Stimulated activated CD4-positive, alpha-beta T cell treated with anti-CD3 and anti-CD28 coated beads, Interleukin-15, amount 100 ng/mL, for 48 hours (primary cell): ENCODE data around the gene B3GNT2.
"Not testable (repeated sequence)": the region's sequence is repeated elsewhere in the genome, so short reads cannot be mapped to it uniquely, and the experiment has no call there.

ENCODE experiments used
- DNase-seq, 2 donors: peaks; one replicate each; pipeline ENCODE4 v3.0.0-alpha.2; 2020; ENCODE audit warnings: low read depth in 2 of 2

The B3GNT2 gene

GRCh38 chr2:62195421-62196277 is at the start of gene B3GNT2:
TSS of gene B3GNT2 (plus strand) at chr2:62196115. CDS start at chr2:62222221, 26,106 bp downstream.
- peak; percentile 61 to 77 for DNase-seq

GRCh38 chr2:62146790-62147189 is 49.1 kb upstream of the B3GNT2 start:
- DNase-seq: not testable (repeated sequence)

GRCh38 chr2:62147610-62148301 is 48.2 kb upstream of the B3GNT2 start:
- DNase-seq: no peak

GRCh38 chr2:62149708-62150107 is 46.2 kb upstream of the B3GNT2 start:
- DNase-seq: no peak

GRCh38 chr2:62150597-62151305 is 45.2 kb upstream of the B3GNT2 start:
- no peak for DNase-seq

- no peak for DNase-seq
These were observed 44.6 kb upstream of the B3GNT2 start for GRCh38 chr2:62151306-62151638.

- no peak for DNase-seq
These were observed 43.9 kb upstream of the B3GNT2 start for GRCh38 chr2:62152000-62152399.

GRCh38 chr2:62156861-62157496 is 38.9 kb upstream of the B3GNT2 start:
- DNase-seq: no peak

- no peak for DNase-seq
These were observed 37.3 kb upstream of the B3GNT2 start for GRCh38 chr2:62158444-62159121.

- not testable (repeated sequence) for DNase-seq
These were observed 35.2 kb upstream of the B3GNT2 start for GRCh38 chr2:62160691-62161090.

GRCh38 chr2:62163106-62163831 is 32.6 kb upstream of the B3GNT2 start:
- no peak for DNase-seq

GRCh38 chr2:62163834-62164233 is 32.1 kb upstream of the B3GNT2 start:
- DNase-seq: no peak

- DNase-seq: no peak
These were observed 20.2 kb upstream of the B3GNT2 start for GRCh38 chr2:62175728-62176127.

- DNase-seq: no peak
These were observed 19.1 kb upstream of the B3GNT2 start for GRCh38 chr2:62176801-62177200.

- DNase-seq: no peak
These were observed 18.4 kb upstream of the B3GNT2 start for GRCh38 chr2:62177392-62178049.

GRCh38 chr2:62178741-62179271 is 17.1 kb upstream of the B3GNT2 start:
- DNase-seq: no peak

- DNase-seq: no peak
These were observed 14.9 kb upstream of the B3GNT2 start for GRCh38 chr2:62180975-62181374.

GRCh38 chr2:62181843-62182242 is 14.1 kb upstream of the B3GNT2 start:
- no peak for DNase-seq

GRCh38 chr2:62184512-62185230 is 11.2 kb upstream of the B3GNT2 start:
- DNase-seq: no peak
